Immature natural killer cell (primary cell): ENCODE measurements around the gene SAP30L. TPM values are rescaled to one million over a fixed set of nuclear protein-coding genes. Genes with fewer than 3 reads are reported as not detected.
A peak's percentile ranks its signal among the peaks of the same experiment; 100 is the strongest.

Source experiments
- DNase-seq, 3 donors: peaks; one replicate each; pipeline ENCODE4 v3.0.0; 2022; ENCODE audit warnings: mixed read lengths in 1 of 3
- H3K27ac Mint-ChIP-seq, 6 donors: one replicate each; pipeline ENCODE4 v1.8.0; 2020; ENCODE audit warnings: mixed read lengths in 6 of 6, mild to moderate bottlenecking in 5 of 6, inconsistent platforms in 4 of 6, moderate library complexity in 3 of 6
- H3K27me3 Mint-ChIP-seq, 3 donors: one replicate each; pipeline ENCODE4 v1.8.0; 2020 to 2021; ENCODE audit warnings: low read depth in 3 of 3, mild to moderate bottlenecking in 3 of 3, mixed read lengths in 3 of 3, moderate library complexity in 3 of 3, inconsistent platforms in 1 of 3
- H3K36me3 Mint-ChIP-seq, 3 donors: one replicate each; pipeline ENCODE4 v1.8.0; 2020; ENCODE audit warnings: mixed read lengths in 3 of 3, inconsistent platforms in 2 of 3, mild to moderate bottlenecking in 2 of 3
- H3K4me1 Mint-ChIP-seq, 2 donors: one replicate each; pipeline ENCODE4 v1.8.0; 2020; ENCODE audit warnings: inconsistent platforms in 2 of 2, mild to moderate bottlenecking in 2 of 2, mixed read lengths in 2 of 2, moderate library complexity in 1 of 2
- H3K4me3 Mint-ChIP-seq, 5 donors: one replicate each; pipeline ENCODE4 v1.8.0; 2020; ENCODE audit warnings: mild to moderate bottlenecking in 5 of 5, mixed read lengths in 5 of 5, inconsistent platforms in 3 of 5, moderate library complexity in 3 of 5
- H3K9me3 Mint-ChIP-seq, 6 donors: one replicate each; pipeline ENCODE4 v1.8.0; 2020; ENCODE audit warnings: mild to moderate bottlenecking in 6 of 6, mixed read lengths in 6 of 6, inconsistent platforms in 4 of 6, moderate library complexity in 3 of 6
- polyA plus RNA-seq, 3 donors: library from polyadenylated mRNA; unstranded; fragments of 300-500 nt; fragmentation: Illumina TruSeq; gene quantifications; one replicate each; pipeline ENCODE4 v1.2.3, GENCODE V29; 2021

Gene SAP30L
- polyA plus RNA-seq, 3 donors from 2014 or later = 20.6 to 45.3 (median 27.1) TPM

GRCh38 chr5:154482528-154483449 lies 37.0 kb downstream of the SAP30L start:
- no peak overlapping the region for H3K4me3 Mint-ChIP-seq
- no peak overlapping the region for H3K27ac Mint-ChIP-seq
- H3K36me3 Mint-ChIP-seq = no peaks in the 10 kb centered on the region
- H3K4me1 Mint-ChIP-seq = peaks cover 10 to 15% of the 10 kb centered on the region in 2 donors
- no peaks in the 10 kb centered on the region for H3K9me3 Mint-ChIP-seq
- peaks cover 32 to 57% (median 52%) of the 10 kb centered on the region in 3 donors for H3K27me3 Mint-ChIP-seq
- no peak for DNase-seq

DNA sequence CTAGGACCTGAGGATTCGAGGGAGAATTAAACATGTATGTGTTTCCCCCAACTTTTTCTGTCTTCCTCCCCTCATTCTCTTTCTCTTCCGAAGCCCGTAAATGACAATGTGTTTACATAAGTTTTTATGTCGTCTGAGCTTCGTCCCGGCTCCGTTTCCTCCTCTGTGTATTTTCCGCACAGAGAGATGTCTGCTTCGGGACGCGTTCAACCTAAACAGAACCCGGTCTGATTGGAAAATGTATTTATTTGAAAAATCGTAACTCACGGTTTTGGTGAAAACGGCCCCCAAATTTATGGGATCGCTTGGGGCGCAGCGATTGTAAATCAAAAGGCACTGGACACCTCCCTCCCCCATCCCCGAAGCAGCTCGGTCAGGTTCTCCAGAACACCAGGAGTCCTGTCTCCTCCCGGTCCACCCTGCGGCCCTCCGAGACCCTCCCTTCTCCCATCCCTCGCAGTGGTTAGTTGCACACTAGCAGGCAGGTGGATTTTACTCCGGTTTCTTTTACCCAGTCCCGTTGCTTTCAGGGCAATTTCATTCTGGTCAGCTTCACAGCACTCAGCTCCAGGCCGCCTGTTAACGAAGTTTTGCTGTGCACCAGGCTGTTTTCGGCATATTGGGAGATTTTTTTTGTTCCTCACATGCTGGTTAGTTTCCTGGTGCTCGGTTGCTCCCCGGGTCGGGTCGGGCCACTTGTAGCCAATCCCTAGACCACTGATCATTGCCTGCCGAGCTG lies 38.0 kb downstream of the SAP30L start:
- no peak overlapping the region for H3K4me3 Mint-ChIP-seq
- H3K27me3 Mint-ChIP-seq = peaks cover 31 to 57% (median 53%) of the 10 kb centered on the region in 3 donors
- H3K4me1 Mint-ChIP-seq = peaks cover 8 to 15% of the 10 kb centered on the region in 2 donors
- H3K36me3 Mint-ChIP-seq = no peaks in the 10 kb centered on the region
- no peak for DNase-seq
- H3K9me3 Mint-ChIP-seq = no peaks in the 10 kb centered on the region
- no peak overlapping the region for H3K27ac Mint-ChIP-seq

DNA sequence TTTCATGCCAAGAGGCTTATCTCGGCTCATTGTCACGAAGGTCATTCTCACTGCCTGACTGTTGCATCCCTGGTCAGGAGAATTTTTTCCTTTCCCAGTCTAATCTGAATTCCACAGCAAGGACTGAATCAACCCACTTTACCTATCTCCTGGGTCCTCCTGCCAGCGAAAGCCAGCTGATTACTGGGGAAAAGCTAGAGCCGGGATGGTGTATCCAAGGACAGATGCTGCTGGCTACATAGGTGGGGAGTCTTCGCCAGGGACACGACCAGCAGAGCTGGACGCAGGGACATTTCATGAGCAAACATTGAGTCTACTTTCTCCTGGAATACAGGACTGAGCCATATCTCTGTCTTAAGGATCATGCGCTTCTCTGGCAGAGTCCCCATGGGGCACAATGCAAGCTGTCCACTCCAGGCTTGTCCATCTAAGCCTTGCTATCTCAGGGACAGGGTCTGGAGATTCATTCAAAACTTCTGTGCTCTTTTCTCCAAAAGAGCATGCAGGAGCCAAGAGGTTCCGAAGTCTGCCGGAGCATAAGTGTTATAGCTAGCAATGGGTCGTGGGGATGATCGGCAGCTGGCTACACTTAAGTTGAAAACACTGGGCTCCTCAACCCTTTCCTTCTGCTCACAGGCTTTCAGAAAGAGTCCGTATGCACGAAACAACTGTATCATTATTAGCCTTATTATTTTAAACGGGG lies 38.7 kb downstream of the SAP30L start:
- no peak overlapping the region for H3K4me3 Mint-ChIP-seq
- no peak overlapping the region for H3K27ac Mint-ChIP-seq
- H3K4me1 Mint-ChIP-seq = peaks cover 5 to 10% of the 10 kb centered on the region in 2 donors
- no peaks in the 10 kb centered on the region for H3K9me3 Mint-ChIP-seq
- peaks cover 30 to 56% (median 52%) of the 10 kb centered on the region in 3 donors for H3K27me3 Mint-ChIP-seq
- no peak for DNase-seq
- H3K36me3 Mint-ChIP-seq = no peaks in the 10 kb centered on the region

- H3K4me3 Mint-ChIP-seq = no peak overlapping the region
- H3K27me3 Mint-ChIP-seq = peaks cover 27 to 55% (median 49%) of the 10 kb centered on the region in 3 donors
- H3K4me1 Mint-ChIP-seq = peaks cover 3 to 9% of the 10 kb centered on the region in 2 donors
- DNase-seq = no peak
- H3K9me3 Mint-ChIP-seq = no peaks in the 10 kb centered on the region
- no peak overlapping the region for H3K27ac Mint-ChIP-seq
- H3K36me3 Mint-ChIP-seq = no peaks in the 10 kb centered on the region
Measured at GRCh38 chr5:154485096-154485491, 39.3 kb downstream of the SAP30L start.

DNA sequence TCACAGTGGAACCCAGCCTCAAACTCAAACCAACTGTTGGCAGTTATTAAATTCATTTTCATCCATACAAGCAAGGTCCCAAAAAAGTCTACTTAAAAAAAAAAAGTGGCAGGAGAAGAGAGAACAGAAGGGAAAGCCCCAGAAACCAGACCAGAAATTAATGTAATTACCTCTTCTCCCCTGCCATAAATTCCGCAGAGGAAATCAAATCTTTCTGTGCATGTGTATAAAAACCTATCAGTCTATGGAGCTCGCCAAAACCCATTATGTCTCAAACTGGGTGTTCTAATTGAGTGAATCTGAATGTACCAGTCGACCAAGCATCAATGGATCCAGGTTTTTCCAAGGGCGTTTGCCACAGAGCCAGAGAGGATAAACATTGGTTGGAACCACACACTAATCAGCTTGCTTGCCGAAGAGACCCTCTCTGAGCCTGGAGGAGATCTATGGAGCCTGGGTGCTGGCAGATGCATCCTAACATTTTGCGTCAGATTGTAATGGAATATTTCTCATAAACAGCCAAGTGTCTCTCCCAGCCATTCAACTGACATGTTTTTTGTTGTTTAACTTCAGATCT lies 40.1 kb downstream of the SAP30L start:
- H3K27me3 Mint-ChIP-seq = peaks cover 27 to 52% (median 46%) of the 10 kb centered on the region in 3 donors
- H3K4me1 Mint-ChIP-seq = peaks cover 3 to 9% of the 10 kb centered on the region in 2 donors
- no peak overlapping the region for H3K4me3 Mint-ChIP-seq
- H3K9me3 Mint-ChIP-seq = no peaks in the 10 kb centered on the region
- no peak overlapping the region for H3K27ac Mint-ChIP-seq
- DNase-seq = no peak
- no peaks in the 10 kb centered on the region for H3K36me3 Mint-ChIP-seq

GRCh38 chr5:154486427-154486866 lies 40.6 kb downstream of the SAP30L start:
- no peak overlapping the region for H3K27ac Mint-ChIP-seq
- no peak overlapping the region for H3K4me3 Mint-ChIP-seq
- H3K27me3 Mint-ChIP-seq = peaks cover 27 to 52% (median 41%) of the 10 kb centered on the region in 3 donors

GRCh38 chr5:154487541-154487940 lies 41.7 kb downstream of the SAP30L start:
- DNase-seq = no peak
- H3K36me3 Mint-ChIP-seq = no peaks in the 10 kb centered on the region
- no peaks in the 10 kb centered on the region for H3K9me3 Mint-ChIP-seq
- H3K27ac Mint-ChIP-seq = no peak overlapping the region
- peaks cover 22 to 51% (median 35%) of the 10 kb centered on the region in 3 donors for H3K27me3 Mint-ChIP-seq
- no peak overlapping the region for H3K4me3 Mint-ChIP-seq
- peaks cover 3 to 9% of the 10 kb centered on the region in 2 donors for H3K4me1 Mint-ChIP-seq

More at GRCh38 chr5:154486427-154486866, 40.6 kb downstream of the SAP30L start:
- no peak for DNase-seq
- peaks cover 3 to 9% of the 10 kb centered on the region in 2 donors for H3K4me1 Mint-ChIP-seq
- H3K36me3 Mint-ChIP-seq = no peaks in the 10 kb centered on the region
- H3K9me3 Mint-ChIP-seq = no peaks in the 10 kb centered on the region

- no peak overlapping the region for H3K27ac Mint-ChIP-seq
- H3K36me3 Mint-ChIP-seq = no peaks in the 10 kb centered on the region
- no peaks in the 10 kb centered on the region for H3K4me1 Mint-ChIP-seq
- H3K27me3 Mint-ChIP-seq = peaks cover 8 to 36% (median 21%) of the 10 kb centered on the region in 3 donors
- H3K9me3 Mint-ChIP-seq = no peaks in the 10 kb centered on the region
- no peak for DNase-seq
- no peak overlapping the region for H3K4me3 Mint-ChIP-seq
Measured at GRCh38 chr5:154491941-154492340, 46.1 kb downstream of the SAP30L start.

- H3K4me1 Mint-ChIP-seq = no peaks in the 10 kb centered on the region
- H3K4me3 Mint-ChIP-seq = no peak overlapping the region
- no peaks in the 10 kb centered on the region for H3K36me3 Mint-ChIP-seq
- no peaks in the 10 kb centered on the region for H3K9me3 Mint-ChIP-seq
- no peak overlapping the region for H3K27ac Mint-ChIP-seq
- H3K27me3 Mint-ChIP-seq = peaks cover 0 to 32% (median 17%) of the 10 kb centered on the region in 3 donors
- DNase-seq = no peak
Measured at GRCh38 chr5:154493274-154493673, 47.5 kb downstream of the SAP30L start.

DNA sequence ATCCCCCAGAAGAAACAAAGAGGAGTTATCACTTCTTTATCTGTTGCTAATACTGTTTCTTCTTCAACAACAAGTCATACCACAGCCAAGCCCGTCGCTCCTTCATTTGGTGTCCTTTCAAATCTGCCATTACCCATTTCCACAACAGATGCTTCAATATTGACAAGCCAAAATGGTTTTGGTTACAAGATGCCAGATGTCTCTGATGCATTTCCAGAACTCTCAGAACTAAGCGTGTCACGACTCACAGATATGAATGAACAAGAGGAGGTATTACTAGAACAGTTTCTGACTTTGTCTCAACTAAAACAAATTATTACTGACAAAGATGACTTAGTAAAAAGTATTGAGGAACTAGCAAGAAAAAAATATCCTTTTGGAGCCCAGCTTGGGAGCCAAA lies 48.2 kb downstream of the SAP30L start:
- Mint-ChIP-seq H3K9me3 (no peaks in the 10 kb centered on the region), H3K4me1 (no peaks in the 10 kb centered on the region), H3K4me3 (no peak overlapping the region), H3K27me3 (peaks cover 0 to 30% (median 17%) of the 10 kb centered on the region in 3 donors), H3K27ac (no peak overlapping the region), H3K36me3 (no peaks in the 10 kb centered on the region)
- DNase-seq = no peak

- no peak for DNase-seq
- Mint-ChIP-seq H3K9me3 (no peaks in the 10 kb centered on the region), H3K4me3 (no peak overlapping the region), H3K36me3 (peaks cover 0 to 1% (median 0%) of the 10 kb centered on the region in 3 donors), H3K27me3 (peaks cover 3 to 33% (median 12%) of the 10 kb centered on the region in 3 donors), H3K4me1 (peaks cover 14 to 15% of the 10 kb centered on the region in 2 donors), H3K27ac (peak overlapping the region in 1 of 6 donors; percentile 8)
Measured at GRCh38 chr5:154498591-154498990, 52.8 kb downstream of the SAP30L start.

GRCh38 chr5:154498994-154499393 lies 53.2 kb downstream of the SAP30L start:
- H3K4me1 Mint-ChIP-seq = peaks cover 16 to 18% of the 10 kb centered on the region in 2 donors

DNA sequence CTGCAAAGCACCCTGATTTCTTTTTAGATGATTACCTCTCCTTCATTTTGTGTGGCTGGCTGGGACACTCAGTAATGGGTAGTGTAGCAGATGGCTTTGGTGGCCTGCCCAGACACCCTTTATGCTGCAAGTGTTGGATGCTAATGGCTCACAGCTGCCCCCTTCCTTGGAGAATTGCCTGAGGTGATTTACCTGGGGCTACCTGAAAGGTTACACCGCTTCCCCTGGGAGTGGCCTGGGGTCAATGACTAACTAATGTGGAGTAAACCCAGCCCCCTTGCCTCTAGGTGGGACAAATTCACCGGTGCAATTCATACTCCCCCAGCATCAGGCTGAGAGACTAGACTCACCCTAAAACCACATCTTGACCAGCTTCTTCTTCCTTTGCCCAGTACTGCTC lies 55.8 kb downstream of the SAP30L start:
- Mint-ChIP-seq H3K9me3 (no peaks in the 10 kb centered on the region), H3K4me3 (no peak overlapping the region), H3K4me1 (peaks cover 16 to 18% of the 10 kb centered on the region in 2 donors), H3K27ac (no peak overlapping the region), H3K36me3 (peaks cover 0 to 3% (median 0%) of the 10 kb centered on the region in 3 donors), H3K27me3 (peaks cover 3 to 25% (median 5%) of the 10 kb centered on the region in 3 donors)
- no peak for DNase-seq

More at GRCh38 chr5:154498994-154499393, 53.2 kb downstream of the SAP30L start:
- peaks cover 5 to 33% (median 10%) of the 10 kb centered on the region in 3 donors for H3K27me3 Mint-ChIP-seq
- H3K4me3 Mint-ChIP-seq = no peak overlapping the region
- H3K27ac Mint-ChIP-seq = no peak overlapping the region
- no peak for DNase-seq
- no peaks in the 10 kb centered on the region for H3K9me3 Mint-ChIP-seq
- peaks cover 0 to 3% (median 0%) of the 10 kb centered on the region in 3 donors for H3K36me3 Mint-ChIP-seq
